ENCODE data around the gene EHHADH. TPM values are rescaled to one million over a fixed set of nuclear protein-coding genes. Genes with fewer than 3 reads are reported as not detected.

The EHHADH gene
- total RNA-seq, 1 experiment from 2014 or later = 4.2 TPM

DNA sequence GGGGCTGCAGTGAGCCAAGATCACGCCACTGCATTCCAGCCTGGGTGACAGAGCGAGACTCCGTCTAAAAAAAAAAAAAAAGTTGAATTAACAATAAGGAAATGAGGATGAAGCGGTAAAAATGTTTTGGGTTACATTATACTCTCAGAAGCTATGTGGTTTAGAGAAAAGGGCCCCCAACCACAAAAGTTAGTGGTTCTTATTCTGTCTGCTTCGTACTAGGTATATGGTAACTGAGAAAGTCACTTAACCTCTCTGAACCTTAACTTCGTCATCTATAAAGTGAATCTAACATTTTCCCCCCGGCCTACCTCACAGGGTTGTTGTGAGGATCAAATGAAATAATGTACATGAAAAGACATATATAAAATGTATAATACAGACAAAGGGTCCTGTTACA lies 38.4 kb upstream of the EHHADH start:
- no peak for TF ChIP-seq TP53 (CRISPR knock-in tag; IDR thresholded peaks at IDR 0.05)
- no peak for TF ChIP-seq PRRX2 (CRISPR knock-in tag; IDR thresholded peaks at IDR 0.05)
- no peak for TF ChIP-seq ZNF232 (CRISPR knock-in tag; IDR thresholded peaks at IDR 0.05)
- TF ChIP-seq TEAD4 (CRISPR knock-in tag; IDR thresholded peaks at IDR 0.05) = no peak
- no peak for TF ChIP-seq JUN (CRISPR knock-in tag; IDR thresholded peaks at IDR 0.05)
- TF ChIP-seq ATF6 (CRISPR knock-in tag; IDR thresholded peaks at IDR 0.05) = no peak
- TF ChIP-seq ESRRA (CRISPR knock-in tag; IDR thresholded peaks at IDR 0.05; ENCODE audit: borderline replicate concordance) = no peak
- TF ChIP-seq CREB1 (CRISPR knock-in tag; IDR thresholded peaks at IDR 0.05) = no peak
- no peak for TF ChIP-seq RELA (CRISPR knock-in tag; IDR thresholded peaks at IDR 0.05; ENCODE audit: borderline replicate concordance)
- no peak for TF ChIP-seq NR1H2 (CRISPR knock-in tag; IDR thresholded peaks at IDR 0.05)
- no peak for TF ChIP-seq MXD4 (CRISPR knock-in tag; IDR thresholded peaks at IDR 0.05; ENCODE audit: borderline replicate concordance)
- no peak for TF ChIP-seq HMGA2 (CRISPR knock-in tag; IDR thresholded peaks at IDR 0.05)
- no peak overlapping the region for H3K27ac Mint-ChIP-seq
- POLR2A ChIA-PET = no interaction called here
- H3K4me3 Mint-ChIP-seq = no peak overlapping the region
- DNase-seq (ENCODE audit: low spot score) = no peak
- H3K36me3 Mint-ChIP-seq = no peaks in the 10 kb centered on the region
- CTCF ChIA-PET = no interaction called here
- no peaks in the 10 kb centered on the region for H3K4me1 Mint-ChIP-seq
- no peaks in the 10 kb centered on the region for H3K9me3 Mint-ChIP-seq
- no peak for ATAC-seq
- no peaks in the 10 kb centered on the region for H3K27me3 Mint-ChIP-seq (ENCODE audit: low read depth)

DNA sequence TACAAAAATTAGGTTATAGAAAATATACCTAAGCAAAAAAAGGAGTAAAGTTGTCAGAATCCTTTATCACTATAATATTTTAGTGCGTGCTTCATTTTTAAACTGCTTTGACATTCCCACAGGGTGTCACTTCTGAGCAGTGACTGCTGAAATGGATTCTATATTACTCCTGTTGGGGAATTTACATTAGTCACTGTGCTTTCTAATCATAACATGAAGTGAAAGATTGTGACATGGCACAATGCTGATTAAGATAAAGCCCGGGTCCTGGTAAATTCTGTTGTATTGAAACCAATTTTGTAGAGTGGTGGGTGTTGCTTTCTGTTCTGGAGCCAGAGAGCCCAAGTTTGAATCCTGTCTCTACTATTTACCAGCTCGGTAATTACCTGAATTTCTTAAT lies 36.4 kb upstream of the EHHADH start:
- Mint-ChIP-seq H3K4me1 (no peaks in the 10 kb centered on the region), H3K9me3 (no peaks in the 10 kb centered on the region), H3K27me3 (ENCODE audit: low read depth) (no peaks in the 10 kb centered on the region), H3K4me3 (no peak overlapping the region), H3K27ac (no peak overlapping the region), H3K36me3 (no peaks in the 10 kb centered on the region)
- DNase-seq (ENCODE audit: low spot score) (no peak), ATAC-seq (no peak)
- CTCF ChIA-PET = no interaction called here
- POLR2A ChIA-PET = no interaction called here
- TF ChIP-seq TP53 (CRISPR knock-in tag; IDR thresholded peaks at IDR 0.05) (no peak), E2F1 (CRISPR knock-in tag; IDR thresholded peaks at IDR 0.05) (no peak), ZNF219 (CRISPR knock-in tag; IDR thresholded peaks at IDR 0.05; ENCODE audit: borderline replicate concordance) (no peak), EMX1 (CRISPR knock-in tag; IDR thresholded peaks at IDR 0.05) (no peak), MAX (CRISPR knock-in tag; IDR thresholded peaks at IDR 0.05) (no peak), SOX15 (CRISPR knock-in tag; IDR thresholded peaks at IDR 0.05) (no peak), PRRX2 (CRISPR knock-in tag; IDR thresholded peaks at IDR 0.05) (no peak), JAZF1 (CRISPR knock-in tag; IDR thresholded peaks at IDR 0.05) (no peak), ETV6 (CRISPR knock-in tag; IDR thresholded peaks at IDR 0.05) (no peak), AR (CRISPR knock-in tag; IDR thresholded peaks at IDR 0.05) (no peak), ZNF317 (CRISPR knock-in tag; IDR thresholded peaks at IDR 0.05; ENCODE audit: borderline replicate concordance, low read depth) (no peak), SMAD3 (CRISPR knock-in tag; IDR thresholded peaks at IDR 0.05; ENCODE audit: borderline replicate concordance) (no peak), CDX4 (CRISPR knock-in tag; IDR thresholded peaks at IDR 0.05; ENCODE audit: borderline replicate concordance) (no peak)
- TF ChIP-seq, protein P1, sequence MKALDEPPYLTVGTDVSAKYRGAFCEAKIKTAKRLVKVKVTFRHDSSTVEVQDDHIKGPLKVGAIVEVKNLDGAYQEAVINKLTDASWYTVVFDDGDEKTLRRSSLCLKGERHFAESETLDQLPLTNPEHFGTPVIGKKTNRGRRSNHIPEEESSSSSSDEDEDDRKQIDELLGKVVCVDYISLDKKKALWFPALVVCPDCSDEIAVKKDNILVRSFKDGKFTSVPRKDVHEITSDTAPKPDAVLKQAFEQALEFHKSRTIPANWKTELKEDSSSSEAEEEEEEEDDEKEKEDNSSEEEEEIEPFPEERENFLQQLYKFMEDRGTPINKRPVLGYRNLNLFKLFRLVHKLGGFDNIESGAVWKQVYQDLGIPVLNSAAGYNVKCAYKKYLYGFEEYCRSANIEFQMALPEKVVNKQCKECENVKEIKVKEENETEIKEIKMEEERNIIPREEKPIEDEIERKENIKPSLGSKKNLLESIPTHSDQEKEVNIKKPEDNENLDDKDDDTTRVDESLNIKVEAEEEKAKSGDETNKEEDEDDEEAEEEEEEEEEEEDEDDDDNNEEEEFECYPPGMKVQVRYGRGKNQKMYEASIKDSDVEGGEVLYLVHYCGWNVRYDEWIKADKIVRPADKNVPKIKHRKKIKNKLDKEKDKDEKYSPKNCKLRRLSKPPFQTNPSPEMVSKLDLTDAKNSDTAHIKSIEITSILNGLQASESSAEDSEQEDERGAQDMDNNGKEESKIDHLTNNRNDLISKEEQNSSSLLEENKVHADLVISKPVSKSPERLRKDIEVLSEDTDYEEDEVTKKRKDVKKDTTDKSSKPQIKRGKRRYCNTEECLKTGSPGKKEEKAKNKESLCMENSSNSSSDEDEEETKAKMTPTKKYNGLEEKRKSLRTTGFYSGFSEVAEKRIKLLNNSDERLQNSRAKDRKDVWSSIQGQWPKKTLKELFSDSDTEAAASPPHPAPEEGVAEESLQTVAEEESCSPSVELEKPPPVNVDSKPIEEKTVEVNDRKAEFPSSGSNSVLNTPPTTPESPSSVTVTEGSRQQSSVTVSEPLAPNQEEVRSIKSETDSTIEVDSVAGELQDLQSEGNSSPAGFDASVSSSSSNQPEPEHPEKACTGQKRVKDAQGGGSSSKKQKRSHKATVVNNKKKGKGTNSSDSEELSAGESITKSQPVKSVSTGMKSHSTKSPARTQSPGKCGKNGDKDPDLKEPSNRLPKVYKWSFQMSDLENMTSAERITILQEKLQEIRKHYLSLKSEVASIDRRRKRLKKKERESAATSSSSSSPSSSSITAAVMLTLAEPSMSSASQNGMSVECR (CRISPR knock-in tag; IDR thresholded peaks at IDR 0.05; ENCODE audit: borderline replicate concordance) = no peak
